HepG2 (cell line): ENCODE measurements around the gene UBXN2A. TPM values are rescaled to one million over a fixed set of nuclear protein-coding genes. Genes with fewer than 3 reads are reported as not detected.

ENCODE experiments used
- ATAD3A ChIP-seq: sonication (generic); formaldehyde crosslinking; IDR thresholded peaks from 2 replicates; pipeline ENCODE4 v1.4.0; 2020; ENCODE audit warnings: missing genetic modification reagents
- ETV6 ChIP-seq: sonication (generic); formaldehyde crosslinking; conservative IDR thresholded peaks from 2 replicates; pipeline ENCODE4 v1.4.0; 2020; ENCODE audit warnings: missing genetic modification reagents
- GLI4 ChIP-seq: sonication (generic); formaldehyde crosslinking; IDR thresholded peaks from 2 replicates; pipeline ENCODE4 v1.5.1; 2020; ENCODE audit warnings: missing genetic modification reagents, mild to moderate bottlenecking, moderate library complexity, borderline replicate concordance
- GPN1 ChIP-seq: sonication (generic); formaldehyde crosslinking; IDR thresholded peaks from 2 replicates; pipeline ENCODE4 v1.5.1; 2020; ENCODE audit warnings: missing genetic modification reagents, borderline replicate concordance
- POLR2A ChIP-seq, 2 experiments: IDR thresholded peaks; 2 replicates each; pipeline ENCODE4 v1.6.1; 2011; ENCODE audit warnings: low read depth in 2 of 2, low read length in 2 of 2, mild to moderate bottlenecking in 1 of 2, moderate library complexity in 1 of 2; ENCODE audit not compliant: insufficient read depth in 1 of 2
- RBAK ChIP-seq: sonication (generic); formaldehyde crosslinking; IDR thresholded peaks from 2 replicates; pipeline ENCODE4 v1.5.1; 2020; ENCODE audit warnings: mild to moderate bottlenecking, missing genetic modification reagents
- SIN3B ChIP-seq: fragments of 150-350 bp; IDR thresholded peaks from 2 replicates; pipeline ENCODE4 v1.6.1; 2014; ENCODE audit warnings: low read length
- SMARCE1 ChIP-seq: fragments of 450-650 bp; IDR thresholded peaks from 2 replicates; pipeline ENCODE4 v1.6.1; 2017; ENCODE audit warnings: borderline replicate concordance
- SYNCRIP ChIP-seq: fragments of 200-400 bp; formaldehyde crosslinking; IDR thresholded peaks from 2 replicates; pipeline ENCODE4 v1.6.1; 2018; ENCODE audit warnings: mild to moderate bottlenecking, low read depth, low read length; ENCODE audit not compliant: insufficient read depth
- ZBTB21 ChIP-seq: sonication (generic); formaldehyde crosslinking; IDR thresholded peaks from 2 replicates; pipeline ENCODE4 v1.4.0; 2020; ENCODE audit warnings: missing genetic modification reagents
- ZBTB42 ChIP-seq: sonication (generic); formaldehyde crosslinking; IDR thresholded peaks from 2 replicates; pipeline ENCODE4 v1.5.0; 2020; ENCODE audit warnings: mild to moderate bottlenecking, missing genetic modification reagents
- ZNF34 ChIP-seq: sonication (generic); formaldehyde crosslinking; IDR thresholded peaks from 2 replicates; pipeline ENCODE4 v1.4.0; 2020; ENCODE audit warnings: mild to moderate bottlenecking, missing genetic modification reagents, borderline replicate concordance
- ZNF430 ChIP-seq: sonication (generic); formaldehyde crosslinking; IDR thresholded peaks from 2 replicates; pipeline ENCODE4 v1.9.0; 2021; ENCODE audit warnings: mild to moderate bottlenecking, missing genetic modification reagents
- ZNF790 ChIP-seq: sonication (generic); formaldehyde crosslinking; IDR thresholded peaks from 2 replicates; pipeline ENCODE4 v1.8.0; 2022; ENCODE audit warnings: missing genetic modification reagents, mild to moderate bottlenecking, borderline replicate concordance
- ZNF850 ChIP-seq: sonication (generic); formaldehyde crosslinking; conservative IDR thresholded peaks from 2 replicates; pipeline ENCODE4 v1.9.0; 2021; ENCODE audit warnings: mild to moderate bottlenecking, missing genetic modification reagents
- ZSCAN12 ChIP-seq: sonication (generic); formaldehyde crosslinking; IDR thresholded peaks from 2 replicates; pipeline ENCODE4 v1.9.0; 2021; ENCODE audit warnings: mild to moderate bottlenecking, missing genetic modification reagents
- ZZZ3 ChIP-seq: sonication (generic); formaldehyde crosslinking; IDR thresholded peaks from 2 replicates; pipeline ENCODE4 v1.4.0; 2020; ENCODE audit warnings: missing genetic modification reagents, mild to moderate bottlenecking, borderline replicate concordance
- polyA plus RNA-seq, 8 experiments: library from polyadenylated mRNA; depleted of rRNA in 3 of 8; stranded (reverse) in 7 of 8; unstranded in 1 of 8; fragments of >200 nt; fragmentation: Illumina TruSeq in 4 of 8; extraction: Trizol in 4 of 8; gene quantifications; 2 replicates each; pipeline versions ENCODE4 v1.2.1 to v1.2.3, GENCODE V29; 2011 to 2016; ENCODE audit warnings: low read depth in 4 of 8, missing spikeins in 1 of 8, mixed read lengths in 1 of 8; ENCODE audit not compliant: insufficient read depth in 1 of 8
- total RNA-seq, 5 experiments: library from RNA; depleted of rRNA; stranded (reverse); fragments of >200 nt; fragmentation: Illumina TruSeq; extraction: Trizol; gene quantifications; 2 replicates each; pipeline ENCODE4 v1.2.3, GENCODE V29; 2016; ENCODE audit warnings: low read depth in 1 of 5
- TF ChIP-seq, protein P1 (sequence below): sonication (generic); formaldehyde crosslinking; IDR thresholded peaks from 2 replicates; pipeline ENCODE4 v1.4.0; 2020; ENCODE audit warnings: missing genetic modification reagents
- TF ChIP-seq, protein P2 (sequence below): IDR thresholded peaks from 2 replicates; pipeline ENCODE4 v1.6.1; 2016; ENCODE audit warnings: low read depth, borderline replicate concordance
- TF ChIP-seq, protein P3 (sequence below): IDR thresholded peaks from 2 replicates; pipeline ENCODE4 v1.6.1; 2012; ENCODE audit warnings: inconsistent platforms
- TF ChIP-seq, protein P4 (sequence below): sonication (generic); formaldehyde crosslinking; IDR thresholded peaks from 2 replicates; pipeline ENCODE4 v1.4.0; 2020; ENCODE audit warnings: mild to moderate bottlenecking, missing genetic modification reagents
- TF ChIP-seq, protein P5 (sequence below): sonication (generic); formaldehyde crosslinking; IDR thresholded peaks from 2 replicates; pipeline ENCODE4 v1.5.0; 2020; ENCODE audit warnings: mild to moderate bottlenecking, missing genetic modification reagents

Gene UBXN2A
- total and polyA plus RNA-seq, 2 of the 13 experiments (the other 11 are each of a cell fraction or from before 2014, with no cell fraction given) = 8.3 to 20.9 TPM

DNA sequence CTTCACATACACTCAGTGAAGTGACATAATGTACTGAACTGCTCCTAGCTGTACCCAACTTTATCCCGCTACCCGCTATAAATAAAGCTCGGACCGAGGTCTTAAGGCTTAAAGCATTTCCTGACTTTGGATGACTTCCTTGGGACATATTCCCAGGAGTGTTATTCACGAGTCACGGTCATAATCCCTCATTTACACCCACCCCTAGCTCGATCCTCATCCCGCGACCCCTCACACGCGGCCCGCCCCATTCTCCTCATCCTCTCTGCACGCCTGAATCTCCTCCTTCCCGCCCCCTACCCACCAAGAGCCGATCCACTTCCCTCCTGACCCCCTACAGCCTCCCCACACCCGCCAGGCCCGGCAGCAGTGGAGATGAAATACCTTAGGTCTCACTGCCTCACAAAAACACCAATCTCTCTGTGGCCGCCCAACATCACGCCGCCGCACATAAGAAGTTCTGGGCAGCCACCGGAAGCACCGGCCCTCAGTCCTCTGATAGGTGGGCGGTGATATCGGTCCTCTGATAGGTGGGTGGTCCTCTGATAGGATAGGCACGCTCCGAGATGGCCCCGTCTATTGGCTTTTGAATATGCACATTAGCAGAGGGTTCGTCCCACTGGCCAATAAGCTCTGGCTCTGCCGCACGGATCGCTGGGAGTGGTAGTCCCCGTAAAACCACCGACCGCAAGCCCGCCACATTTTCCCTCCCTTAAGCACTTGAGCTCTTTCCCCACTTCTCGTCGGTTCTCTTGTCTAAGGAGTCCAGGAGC lies 106.9 kb downstream of the UBXN2A start, which contains the start of gene WDCP (continued):
- TF ChIP-seq GLI4 (CRISPR knock-in tag) = peak; percentile 50; the same call in 1 of the 2 replicates
- TF ChIP-seq SMARCE1 = no peak
- TF ChIP-seq ZNF34 = no peak
- no peak for TF ChIP-seq RBAK (CRISPR knock-in tag)
- no peak for TF ChIP-seq ETV6 (CRISPR knock-in tag)
- no peak for TF ChIP-seq ZSCAN12
- TF ChIP-seq, protein P1, sequence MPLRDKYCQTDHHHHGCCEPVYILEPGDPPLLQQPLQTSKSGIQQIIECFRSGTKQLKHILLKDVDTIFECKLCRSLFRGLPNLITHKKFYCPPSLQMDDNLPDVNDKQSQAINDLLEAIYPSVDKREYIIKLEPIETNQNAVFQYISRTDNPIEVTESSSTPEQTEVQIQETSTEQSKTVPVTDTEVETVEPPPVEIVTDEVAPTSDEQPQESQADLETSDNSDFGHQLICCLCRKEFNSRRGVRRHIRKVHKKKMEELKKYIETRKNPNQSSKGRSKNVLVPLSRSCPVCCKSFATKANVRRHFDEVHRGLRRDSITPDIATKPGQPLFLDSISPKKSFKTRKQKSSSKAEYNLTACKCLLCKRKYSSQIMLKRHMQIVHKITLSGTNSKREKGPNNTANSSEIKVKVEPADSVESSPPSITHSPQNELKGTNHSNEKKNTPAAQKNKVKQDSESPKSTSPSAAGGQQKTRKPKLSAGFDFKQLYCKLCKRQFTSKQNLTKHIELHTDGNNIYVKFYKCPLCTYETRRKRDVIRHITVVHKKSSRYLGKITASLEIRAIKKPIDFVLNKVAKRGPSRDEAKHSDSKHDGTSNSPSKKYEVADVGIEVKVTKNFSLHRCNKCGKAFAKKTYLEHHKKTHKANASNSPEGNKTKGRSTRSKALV (CRISPR knock-in tag) = no peak
- TF ChIP-seq POLR2A (IDR thresholded peaks at IDR 0.05; ENCODE audit: insufficient read depth in 1 of 2, low read depth in 2 of 2, low read length in 2 of 2) = peak; percentile 93 to 97
- no peak for TF ChIP-seq ZNF850 (CRISPR knock-in tag)
- 0 out of 2 replicates have a peak, but pooled peaks have one; percentile 57 for TF ChIP-seq ZNF790
- TF ChIP-seq, protein P2, sequence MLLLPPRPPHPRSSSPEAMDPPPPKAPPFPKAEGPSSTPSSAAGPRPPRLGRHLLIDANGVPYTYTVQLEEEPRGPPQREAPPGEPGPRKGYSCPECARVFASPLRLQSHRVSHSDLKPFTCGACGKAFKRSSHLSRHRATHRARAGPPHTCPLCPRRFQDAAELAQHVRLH = peak; percentile 77; the same call in 1 of the 2 replicates
- TF ChIP-seq ZNF430 (CRISPR knock-in tag) = peak; percentile 88
- TF ChIP-seq, protein P3, sequence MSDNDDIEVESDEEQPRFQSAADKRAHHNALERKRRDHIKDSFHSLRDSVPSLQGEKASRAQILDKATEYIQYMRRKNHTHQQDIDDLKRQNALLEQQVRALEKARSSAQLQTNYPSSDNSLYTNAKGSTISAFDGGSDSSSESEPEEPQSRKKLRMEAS = peak; percentile 46; the same call in 1 of the 2 replicates
- TF ChIP-seq SIN3B = peak; percentile 63; the same call in 1 of the 2 replicates
- no peak for TF ChIP-seq ATAD3A (CRISPR knock-in tag)
- no peak for TF ChIP-seq GPN1 (CRISPR knock-in tag)
- TF ChIP-seq, protein P4, sequence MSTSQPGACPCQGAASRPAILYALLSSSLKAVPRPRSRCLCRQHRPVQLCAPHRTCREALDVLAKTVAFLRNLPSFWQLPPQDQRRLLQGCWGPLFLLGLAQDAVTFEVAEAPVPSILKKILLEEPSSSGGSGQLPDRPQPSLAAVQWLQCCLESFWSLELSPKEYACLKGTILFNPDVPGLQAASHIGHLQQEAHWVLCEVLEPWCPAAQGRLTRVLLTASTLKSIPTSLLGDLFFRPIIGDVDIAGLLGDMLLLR (CRISPR knock-in tag) = peak; percentile 86; the same call in 1 of the 2 replicates
- no peak for TF ChIP-seq ZBTB21
- no peak for TF ChIP-seq SYNCRIP
- TF ChIP-seq ZZZ3 (CRISPR knock-in tag) = no peak
- TF ChIP-seq, protein P5, sequence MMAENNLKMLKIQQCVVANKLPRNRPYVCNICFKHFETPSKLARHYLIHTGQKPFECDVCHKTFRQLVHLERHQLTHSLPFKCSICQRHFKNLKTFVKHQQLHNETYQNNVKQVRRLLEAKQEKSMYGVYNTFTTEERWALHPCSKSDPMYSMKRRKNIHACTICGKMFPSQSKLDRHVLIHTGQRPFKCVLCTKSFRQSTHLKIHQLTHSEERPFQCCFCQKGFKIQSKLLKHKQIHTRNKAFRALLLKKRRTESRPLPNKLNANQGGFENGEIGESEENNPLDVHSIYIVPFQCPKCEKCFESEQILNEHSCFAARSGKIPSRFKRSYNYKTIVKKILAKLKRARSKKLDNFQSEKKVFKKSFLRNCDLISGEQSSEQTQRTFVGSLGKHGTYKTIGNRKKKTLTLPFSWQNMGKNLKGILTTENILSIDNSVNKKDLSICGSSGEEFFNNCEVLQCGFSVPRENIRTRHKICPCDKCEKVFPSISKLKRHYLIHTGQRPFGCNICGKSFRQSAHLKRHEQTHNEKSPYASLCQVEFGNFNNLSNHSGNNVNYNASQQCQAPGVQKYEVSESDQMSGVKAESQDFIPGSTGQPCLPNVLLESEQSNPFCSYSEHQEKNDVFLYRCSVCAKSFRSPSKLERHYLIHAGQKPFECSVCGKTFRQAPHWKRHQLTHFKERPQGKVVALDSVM (CRISPR knock-in tag) = peak; percentile 7; the same call in 1 of the 2 replicates
- no peak for TF ChIP-seq ZBTB42
